Rectal smooth muscle tissue (tissue), 1 donor: Measurements from ENCODE around the gene TCP11L1.

Source experiments
- H3K27ac ChIP-seq: one replicate; pipeline ENCODE4 v1.7.0; 2013; ENCODE audit warnings: low read depth, low read length, inconsistent platforms
- H3K27me3 ChIP-seq: one replicate; pipeline ENCODE4 v1.7.0; 2013; ENCODE audit warnings: low read length; ENCODE audit not compliant: control insufficient read depth, insufficient read depth
- H3K36me3 ChIP-seq: one replicate; pipeline ENCODE4 v1.7.0; 2013; ENCODE audit warnings: low read length; ENCODE audit not compliant: control insufficient read depth, insufficient read depth
- H3K4me1 ChIP-seq: one replicate; pipeline ENCODE4 v1.7.0; 2013; ENCODE audit warnings: low read length; ENCODE audit not compliant: control insufficient read depth, insufficient read depth
- H3K4me3 ChIP-seq: one replicate; pipeline ENCODE4 v1.7.0; 2013; ENCODE audit warnings: low read length
- H3K9ac ChIP-seq: one replicate; pipeline ENCODE4 v1.7.0; 2013; ENCODE audit warnings: low read length

The TCP11L1 gene

GRCh38 chr11:33060271-33060670 is 20.9 kb downstream of the TCP11L1 start:
- H3K27me3 ChIP-seq, result peaks cover 2% of the 10 kb centered on the region
- no peak overlapping the region for H3K4me3 ChIP-seq
- peaks cover 9% of the 10 kb centered on the region for H3K36me3 ChIP-seq
- peaks cover 37% of the 10 kb centered on the region for H3K4me1 ChIP-seq
- no peak overlapping the region for H3K9ac ChIP-seq
- H3K27ac ChIP-seq, result peak overlapping the region; percentile 87

- H3K4me3 ChIP-seq, result no peak overlapping the region
- peaks cover 37% of the 10 kb centered on the region for H3K4me1 ChIP-seq
- no peak overlapping the region for H3K9ac ChIP-seq
- peak overlapping the region; percentile 81 for H3K27ac ChIP-seq
- H3K27me3 ChIP-seq, result no peaks in the 10 kb centered on the region
- H3K36me3 ChIP-seq, result peaks cover 14% of the 10 kb centered on the region
These were observed 22.8 kb downstream of the TCP11L1 start for GRCh38 chr11:33062137-33062536.

GRCh38 chr11:33063326-33063881 is 24.0 kb downstream of the TCP11L1 start:
- H3K9ac ChIP-seq, result no peak overlapping the region
- peaks cover 15% of the 10 kb centered on the region for H3K36me3 ChIP-seq
- H3K27me3 ChIP-seq, result no peaks in the 10 kb centered on the region
- peak overlapping the region; percentile 81 for H3K27ac ChIP-seq
- peaks cover 37% of the 10 kb centered on the region for H3K4me1 ChIP-seq
- no peak overlapping the region for H3K4me3 ChIP-seq

- H3K27ac ChIP-seq, result peak overlapping the region; percentile 81
- H3K9ac ChIP-seq, result no peak overlapping the region
- H3K4me3 ChIP-seq, result no peak overlapping the region
- H3K4me1 ChIP-seq, result peaks cover 37% of the 10 kb centered on the region
- H3K36me3 ChIP-seq, result peaks cover 22% of the 10 kb centered on the region
- no peaks in the 10 kb centered on the region for H3K27me3 ChIP-seq
These were observed 24.9 kb downstream of the TCP11L1 start for GRCh38 chr11:33064033-33064825.

- Histone ChIP-seq H3K27ac (peak overlapping the region; percentile 81), H3K9ac (no peak overlapping the region), H3K27me3 (no peaks in the 10 kb centered on the region), H3K36me3 (peaks cover 22% of the 10 kb centered on the region), H3K4me1 (peaks cover 37% of the 10 kb centered on the region), H3K4me3 (no peak overlapping the region)
These were observed 25.5 kb downstream of the TCP11L1 start for GRCh38 chr11:33064866-33065265.

GRCh38 chr11:33065445-33066178 is 26.2 kb downstream of the TCP11L1 start:
- H3K36me3 ChIP-seq, result peaks cover 21% of the 10 kb centered on the region
- peaks cover 34% of the 10 kb centered on the region for H3K4me1 ChIP-seq
- H3K4me3 ChIP-seq, result no peak overlapping the region
- no peaks in the 10 kb centered on the region for H3K27me3 ChIP-seq
- H3K27ac ChIP-seq, result no peak overlapping the region
- no peak overlapping the region for H3K9ac ChIP-seq

- no peak overlapping the region for H3K4me3 ChIP-seq
- H3K27ac ChIP-seq, result no peak overlapping the region
- H3K27me3 ChIP-seq, result no peaks in the 10 kb centered on the region
- no peak overlapping the region for H3K9ac ChIP-seq
- H3K4me1 ChIP-seq, result peaks cover 24% of the 10 kb centered on the region
- peaks cover 24% of the 10 kb centered on the region for H3K36me3 ChIP-seq
These were observed 27.9 kb downstream of the TCP11L1 start for GRCh38 chr11:33067294-33067693.

GRCh38 chr11:33068611-33069340 is 29.4 kb downstream of the TCP11L1 start:
- H3K4me3 ChIP-seq, result no peak overlapping the region
- H3K27ac ChIP-seq, result no peak overlapping the region
- no peak overlapping the region for H3K9ac ChIP-seq
- no peaks in the 10 kb centered on the region for H3K27me3 ChIP-seq
- peaks cover 11% of the 10 kb centered on the region for H3K4me1 ChIP-seq
- peaks cover 27% of the 10 kb centered on the region for H3K36me3 ChIP-seq

GRCh38 chr11:33072465-33072864 is 33.1 kb downstream of the TCP11L1 start:
- no peaks in the 10 kb centered on the region for H3K4me1 ChIP-seq
- H3K36me3 ChIP-seq, result peaks cover 25% of the 10 kb centered on the region
- no peak overlapping the region for H3K27ac ChIP-seq

GRCh38 chr11:33083918-33084317 is 44.5 kb downstream of the TCP11L1 start:
- Histone ChIP-seq H3K9ac (no peak overlapping the region), H3K4me3 (no peak overlapping the region), H3K4me1 (no peaks in the 10 kb centered on the region), H3K27me3 (no peaks in the 10 kb centered on the region), H3K27ac (no peak overlapping the region), H3K36me3 (peaks cover 4% of the 10 kb centered on the region)

More at GRCh38 chr11:33072465-33072864, 33.1 kb downstream of the TCP11L1 start:
- no peaks in the 10 kb centered on the region for H3K27me3 ChIP-seq
- no peak overlapping the region for H3K4me3 ChIP-seq
- no peak overlapping the region for H3K9ac ChIP-seq

GRCh38 chr11:33086017-33086416 is 46.6 kb downstream of the TCP11L1 start:
- no peaks in the 10 kb centered on the region for H3K27me3 ChIP-seq
- H3K27ac ChIP-seq, result no peak overlapping the region
- no peak overlapping the region for H3K9ac ChIP-seq
- no peak overlapping the region for H3K4me3 ChIP-seq
- H3K36me3 ChIP-seq, result peaks cover 4% of the 10 kb centered on the region
- H3K4me1 ChIP-seq, result no peaks in the 10 kb centered on the region

- H3K36me3 ChIP-seq, result no peaks in the 10 kb centered on the region
- H3K4me1 ChIP-seq, result no peaks in the 10 kb centered on the region
- H3K27me3 ChIP-seq, result no peaks in the 10 kb centered on the region
- no peak overlapping the region for H3K9ac ChIP-seq
- no peak overlapping the region for H3K4me3 ChIP-seq
- no peak overlapping the region for H3K27ac ChIP-seq
These were observed 50.4 kb downstream of the TCP11L1 start for GRCh38 chr11:33089776-33090175.
